ENCODE measurements around the gene RPL32. TPM values are rescaled to one million over a fixed set of nuclear protein-coding genes. Genes with fewer than 3 reads are reported as not detected.

The RPL32 gene
- total RNA-seq, 1 experiment from 2014 or later: 2,021 TPM

GRCh38 chr3:12833222-12834161, 7.9 kb downstream of the RPL32 start:
- H3T11ph ChIP-seq (ENCODE audit: low read length): no peak overlapping the region
- H2BK5ac ChIP-seq (ENCODE audit: insufficient read length, low read length): no peak overlapping the region
- no peak overlapping the region for H2AFZ ChIP-seq (ENCODE audit: low read length)
- WGBS (ENCODE audit: extremely low coverage, insufficient read length, low lambda C conversion rate): no CpG with 5 or more reads among the region's 13 CpGs
- Mint-ChIP-seq H3K9me3 (no peaks in the 10 kb centered on the region), H3K27me3 (ENCODE audit: low read depth) (no peaks in the 10 kb centered on the region), H3K4me3 (peak overlapping the region in 1 of 2 experiments; percentile 4; a peak in 2 of 5 replicates), H3K4me1 (peaks cover 51 to 59% of the 10 kb centered on the region in 2 experiments), H3K27ac (peak overlapping the region; percentile 84 to 95 (median 94)), H3K36me3 (ENCODE audit: insufficient read depth in 1 of 3, low read depth in 3 of 3) (peaks cover 48 to 86% (median 81%) of the 10 kb centered on the region in 3 experiments)
- no peaks in the 10 kb centered on the region for H3K9me3 ChIP-seq (ENCODE audit: control insufficient read depth, low read depth, low read length)
- no peak overlapping the region for H3K4me2 ChIP-seq (ENCODE audit: insufficient read depth, insufficient read length, low read length)
- H2BK15ac ChIP-seq (ENCODE audit: low read depth, low read length): no peak overlapping the region
- no peak for TF ChIP-seq CTCF (conservative IDR thresholded peaks at IDR 0.05)
- H3K14ac ChIP-seq (ENCODE audit: insufficient read depth, low read length): no peak overlapping the region
- H4K5ac ChIP-seq (ENCODE audit: insufficient read length, low read depth, low read length): no peak overlapping the region
- H4K91ac ChIP-seq (ENCODE audit: insufficient read length, low read depth, low read length): no peak overlapping the region
- no peaks in the 10 kb centered on the region; the same call in 1 of the 2 replicates for H3K79me2 ChIP-seq (ENCODE audit: insufficient read depth, low read length)
- H3K79me1 ChIP-seq (ENCODE audit: insufficient read depth, low read depth, low read length, poor library complexity, severe bottlenecking): peaks cover 1% of the 10 kb centered on the region
- H4K20me1 ChIP-seq (ENCODE audit: control insufficient read depth, insufficient read depth, insufficient read length): peaks cover 2% of the 10 kb centered on the region
- H3K27me3 ChIP-seq (ENCODE audit: insufficient read depth, low read length): no peaks in the 10 kb centered on the region; the same call in 1 of the 2 replicates
- H3K4me1 ChIP-seq (ENCODE audit: insufficient read depth, low read length): no peaks in the 10 kb centered on the region; the same call in none of the 2 replicates
- H3K18ac ChIP-seq (ENCODE audit: insufficient read length, low read depth, low read length): no peak overlapping the region
- no peak overlapping the region for H2AK5ac ChIP-seq (ENCODE audit: insufficient read length, low read length)
- no peak overlapping the region for H2BK20ac ChIP-seq (ENCODE audit: low read depth, low read length, poor library complexity, severe bottlenecking)
- H3K56ac ChIP-seq (ENCODE audit: insufficient read length, low read depth, low read length): no peak overlapping the region
- no peak overlapping the region for H3K27ac ChIP-seq (ENCODE audit: insufficient read length, low read depth, low read length)
- H2BK12ac ChIP-seq (ENCODE audit: insufficient read length, low read depth, low read length): no peak overlapping the region
- no peaks in the 10 kb centered on the region for H3K23me2 ChIP-seq (ENCODE audit: insufficient read length, low read depth, low read length, poor library complexity, severe bottlenecking)
- peak; percentile 75 for DNase-seq
- no peak overlapping the region for H3K9ac ChIP-seq (ENCODE audit: extremely low read depth, insufficient read length, low read length)
- no peak overlapping the region for H4K8ac ChIP-seq (replicated peaks; ENCODE audit: insufficient read length, low read depth, low read length)
- H3K23ac ChIP-seq (ENCODE audit: insufficient read length, low read depth, low read length): no peak overlapping the region
- H3K4ac ChIP-seq (ENCODE audit: low read depth, low read length): no peak overlapping the region
- H2BK120ac ChIP-seq (ENCODE audit: low read depth, low read length, poor library complexity, severe bottlenecking): no peak overlapping the region
